CD4-positive, alpha-beta T cell treated with Interleukin-4 for 4 hours (primary cell): ENCODE measurements around the gene GGACT.

Experiments
- DNase-seq: peaks from one replicate; pipeline ENCODE4 v3.0.0-alpha.2; 2020

Gene GGACT

GRCh38 chr13:100508996-100509395 is 79.6 kb downstream of the GGACT start:
- no peak for DNase-seq

GRCh38 chr13:100508455-100508854 is 80.1 kb downstream of the GGACT start:
- DNase-seq, result no peak

- peak; percentile 24 for DNase-seq
Observed at GRCh38 chr13:100506600-100507422, 81.8 kb downstream of the GGACT start.

GRCh38 chr13:100506154-100506553 is 82.4 kb downstream of the GGACT start:
- DNase-seq, result no peak

- DNase-seq, result no peak
Observed at GRCh38 chr13:100503622-100504021, 85.0 kb downstream of the GGACT start.

- no peak for DNase-seq
Observed at GRCh38 chr13:100502446-100502845, 86.1 kb downstream of the GGACT start.

GRCh38 chr13:100497389-100497788 is 91.2 kb downstream of the GGACT start:
- DNase-seq, result no peak

GRCh38 chr13:100495455-100495854 is 93.1 kb downstream of the GGACT start:
- DNase-seq, result no peak

GRCh38 chr13:100493418-100493817 is 95.2 kb downstream of the GGACT start:
- DNase-seq, result no peak

GRCh38 chr13:100491164-100491842 is 97.3 kb downstream of the GGACT start:
- DNase-seq, result no peak

GRCh38 chr13:100490692-100491091 is 97.9 kb downstream of the GGACT start:
- no peak for DNase-seq

GRCh38 chr13:100485265-100485664 is 103.3 kb downstream of the GGACT start:
- no peak for DNase-seq

- DNase-seq, result no peak
Observed at GRCh38 chr13:100484702-100485101, 103.9 kb downstream of the GGACT start.

- no peak for DNase-seq
Observed at GRCh38 chr13:100483841-100484381, 104.7 kb downstream of the GGACT start.

- DNase-seq, result no peak
Observed at GRCh38 chr13:100483139-100483538, 105.5 kb downstream of the GGACT start.

GRCh38 chr13:100480676-100481075 is 107.9 kb downstream of the GGACT start:
- no peak for DNase-seq
